ENCODE data around the gene IL18R1.

The IL18R1 gene

DNA sequence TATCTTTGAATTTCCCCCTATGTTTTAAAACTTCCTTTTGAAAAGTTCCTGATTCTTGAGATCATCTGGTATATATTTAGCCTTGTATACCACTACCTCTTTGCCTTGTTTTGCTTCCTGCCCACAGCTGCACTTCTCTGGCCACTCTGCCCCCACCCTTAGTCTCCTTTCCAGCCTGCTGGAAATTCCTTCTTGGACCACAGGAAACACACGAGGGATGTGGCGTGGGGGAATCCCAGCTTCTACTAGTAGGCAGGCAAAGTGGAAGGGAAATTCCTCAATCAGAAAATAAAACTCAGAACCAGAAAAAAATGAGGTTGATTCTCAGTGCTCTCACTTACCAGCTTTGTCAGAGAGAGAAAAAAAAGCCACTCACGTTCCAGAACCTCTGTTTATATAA is 80.7 kb downstream of the IL18R1 start:
- DNase-seq: no peak

- no peak for DNase-seq
Observed at GRCh38 chr2:102437122-102437521, 81.5 kb downstream of the IL18R1 start.

GRCh38 chr2:102438111-102438510 is 82.5 kb downstream of the IL18R1 start:
- no peak for DNase-seq

DNA sequence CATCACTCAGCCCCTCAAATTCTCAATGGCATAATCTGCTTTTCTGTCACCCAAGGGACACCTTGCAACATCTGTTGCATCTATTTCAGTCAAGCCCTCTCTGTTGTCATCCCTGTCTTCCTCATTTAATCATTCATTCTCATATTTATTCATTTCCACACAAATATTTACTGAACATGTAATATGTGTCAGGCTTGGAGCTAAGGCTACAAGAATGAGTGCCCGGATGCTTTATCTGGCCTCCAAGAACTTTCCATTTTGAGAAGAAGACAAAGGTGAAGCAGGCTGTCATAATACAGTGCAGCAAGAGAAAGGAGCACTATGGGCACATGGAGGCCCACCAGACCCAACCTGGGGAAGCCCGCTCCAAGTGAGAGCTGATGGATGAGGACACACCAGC is 83.0 kb downstream of the IL18R1 start:
- no peak for DNase-seq

DNA sequence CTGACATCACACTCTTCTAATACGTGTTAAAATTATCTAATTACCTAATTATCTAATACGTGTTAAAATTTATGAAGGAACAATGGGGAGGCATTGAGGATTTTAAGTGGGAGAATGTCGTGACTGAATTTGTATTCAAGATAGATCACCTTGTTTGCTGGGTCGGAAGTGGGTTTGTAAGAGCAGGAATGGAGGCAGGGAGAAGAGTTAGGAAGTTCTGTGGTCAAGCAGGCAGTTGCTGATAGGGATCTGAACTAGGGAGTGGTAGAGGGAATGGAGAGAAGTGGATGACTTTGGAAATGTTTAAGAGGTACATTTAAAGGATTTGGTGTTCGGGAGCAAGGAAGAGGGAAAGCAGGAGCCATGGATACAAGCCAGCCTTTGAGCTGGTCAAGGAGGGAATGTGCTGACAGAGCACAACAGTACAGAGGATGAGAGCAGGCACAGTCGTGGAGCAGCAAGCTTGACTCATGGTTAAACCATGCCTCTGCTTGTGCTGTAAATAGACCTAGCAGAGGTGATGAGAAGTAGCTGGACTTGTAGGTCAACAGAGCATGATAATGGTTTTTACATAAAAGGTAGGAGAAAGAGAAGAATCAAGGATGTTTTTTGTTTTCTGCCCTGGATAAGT is 83.6 kb downstream of the IL18R1 start:
- DNase-seq: no peak

GRCh38 chr2:102442967-102443828 is 87.6 kb downstream of the IL18R1 start:
- DNase-seq: no peak

- no peak for DNase-seq
Observed at GRCh38 chr2:102444233-102444632, 88.6 kb downstream of the IL18R1 start.

DNA sequence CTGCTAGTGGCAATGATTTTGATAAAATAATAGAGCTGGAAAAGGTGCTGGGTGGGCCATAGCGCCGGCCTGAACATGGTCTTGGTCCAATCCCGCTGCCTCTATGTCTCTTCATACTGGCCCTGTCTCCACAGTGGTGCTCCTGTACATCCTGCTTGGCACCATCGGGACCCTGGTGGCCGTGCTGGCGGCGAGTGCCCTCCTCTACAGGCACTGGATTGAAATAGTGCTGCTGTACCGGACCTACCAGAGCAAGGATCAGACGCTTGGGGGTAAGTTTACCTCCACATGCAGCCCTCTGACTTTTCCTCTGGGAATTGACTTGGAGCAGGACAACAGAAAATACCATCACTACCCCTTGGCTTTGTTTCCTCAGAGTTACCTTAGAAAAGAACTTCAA is 91.3 kb downstream of the IL18R1 start:
- DNase-seq: no peak
